GM18951 (cell line): ENCODE measurements around the gene ZBTB7B.

Experiments
- POLR2A ChIP-seq: IDR thresholded peaks from 4 replicates; pipeline ENCODE4 v1.6.1; 2011; ENCODE audit warnings: mild to moderate bottlenecking; ENCODE audit not compliant: insufficient read length, insufficient read depth; ENCODE audit errors: extremely low read depth
- in situ Hi-C: fragments of 300-500 bp; cut with MboI; formaldehyde crosslinking; loops from one replicate; pipeline ENCODE4 v1.12.0; 2022; ENCODE audit warnings: low sequenced_read_pairs, mixed read lengths, inconsistent platforms; ENCODE audit not compliant: unreplicated experiment

ZBTB7B gene

DNA sequence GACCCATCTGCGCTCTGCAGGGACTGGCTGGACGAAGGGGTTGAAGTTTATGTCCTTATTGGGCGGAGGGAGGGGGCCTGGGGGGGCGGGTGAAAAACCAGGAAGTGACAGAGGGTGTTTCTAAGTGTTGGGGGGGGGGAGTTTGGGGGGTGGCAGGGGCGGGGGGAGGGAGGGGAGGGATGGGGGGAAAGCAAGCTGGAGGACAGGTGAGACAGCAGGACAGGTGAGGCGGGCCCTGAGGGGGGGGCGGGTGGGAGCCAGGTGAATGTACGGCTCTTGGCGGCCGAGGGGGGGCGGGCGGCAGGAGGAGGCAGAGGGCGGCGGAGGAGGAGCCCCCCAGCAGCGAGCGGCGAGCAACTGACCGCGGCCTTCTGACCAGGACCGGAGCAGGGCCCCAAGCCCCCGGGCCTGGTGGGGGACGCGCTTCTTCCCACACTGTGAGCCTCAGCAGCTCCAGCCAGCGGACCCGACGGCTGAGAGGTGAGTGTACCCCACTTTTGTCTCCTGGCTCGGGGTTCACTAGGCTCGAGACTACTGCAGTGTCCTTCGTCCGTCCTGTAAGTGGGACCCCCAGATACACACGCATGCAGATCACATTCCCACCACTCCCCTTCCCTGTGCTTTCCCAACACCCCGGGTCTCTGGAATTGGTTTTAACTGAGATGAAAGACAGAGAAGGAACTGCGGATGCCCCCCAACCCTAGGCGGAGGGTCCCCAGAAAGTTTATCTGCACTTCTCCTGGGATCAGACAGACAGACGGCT lies at the start of gene ZBTB7B:
Gene ZBTB7B (plus strand): TSS at position 339 of the 763 bp plus-strand sequence. CDS start 11,859 bp downstream, outside the sequence.
- in situ Hi-C loops: no loop called here
- no peak for TF ChIP-seq POLR2A

- no peak for TF ChIP-seq POLR2A
Measured at GRCh38 chr1:154953611-154954038, 49.0 kb upstream of the ZBTB7B start.

GRCh38 chr1:154954541-154954940 lies 48.1 kb upstream of the ZBTB7B start:
- in situ Hi-C loops: loop anchor here (5.0 kb wide), 1 partner anchor 77 kb away; no protein-coding TSS in a partner anchor
- no peak for TF ChIP-seq POLR2A

More at GRCh38 chr1:154953611-154954038, 49.0 kb upstream of the ZBTB7B start:
- in situ Hi-C loops: loop anchor here (5.0 kb wide), 1 partner anchor 76 kb away; no protein-coding TSS in a partner anchor

DNA sequence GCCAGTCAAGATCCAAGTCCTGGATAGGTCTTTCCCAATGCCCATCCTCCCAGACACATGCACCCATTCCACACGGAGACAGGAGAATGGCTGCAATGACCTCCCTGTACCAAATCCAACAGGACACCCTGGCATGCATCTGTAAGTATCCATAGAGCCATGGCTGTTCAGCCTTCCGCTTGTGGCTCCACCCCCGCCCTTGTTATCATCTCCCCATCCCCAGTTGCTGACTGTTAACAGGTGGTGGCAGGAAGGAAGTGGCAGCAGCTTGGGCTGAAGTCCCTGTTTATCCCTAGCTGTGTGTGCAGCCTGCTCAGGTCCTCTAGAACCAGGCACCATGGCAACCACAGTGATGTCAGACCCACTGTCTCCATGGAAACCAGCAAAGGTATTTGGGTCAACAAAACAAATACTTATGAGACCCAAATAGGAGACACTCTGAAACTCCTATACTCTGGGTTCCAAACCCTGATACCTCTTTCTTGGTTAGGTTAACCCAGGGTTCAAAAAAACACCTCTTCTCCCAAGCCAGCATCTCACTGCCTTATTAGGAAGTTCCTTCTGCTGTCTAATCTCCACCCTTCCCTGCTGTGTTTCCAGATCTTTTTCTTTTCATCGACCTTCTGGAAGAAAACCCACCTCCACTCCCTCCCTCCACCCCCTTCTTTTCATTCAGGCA lies 47.4 kb upstream of the ZBTB7B start:
- in situ Hi-C loops: no loop called here
- TF ChIP-seq POLR2A: peak; percentile 9

GRCh38 chr1:154955718-154956543 lies 46.7 kb upstream of the ZBTB7B start, which contains the start of gene PBXIP1:
Gene PBXIP1, minus strand, starts transcription at chr1:154956099. Its CDS starts 2,378 bp downstream, at chr1:154953721.
- peak; percentile 7 for TF ChIP-seq POLR2A
- in situ Hi-C loops: no loop called here

DNA sequence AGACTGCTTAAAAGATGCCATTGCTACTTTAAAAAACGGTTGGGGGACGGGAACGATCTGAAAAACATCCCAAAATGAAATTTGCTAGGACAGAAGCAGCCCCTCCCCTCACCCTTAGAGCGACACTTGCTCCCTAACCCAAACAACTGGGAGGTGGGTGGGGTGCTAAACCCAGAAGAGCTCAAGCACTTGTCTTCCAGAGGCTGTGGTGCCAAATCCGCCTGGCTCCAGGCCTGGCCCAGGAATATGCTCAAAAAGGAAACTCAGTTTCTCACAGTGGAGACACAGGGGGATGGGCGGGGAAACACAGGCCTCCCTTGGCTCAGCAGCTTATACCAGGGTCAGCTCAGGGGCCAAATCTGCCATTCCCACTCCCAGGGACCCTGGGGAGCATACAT lies 46.1 kb upstream of the ZBTB7B start:
- in situ Hi-C loops: no loop called here
- peak; percentile 15 for TF ChIP-seq POLR2A

GRCh38 chr1:154957091-154957657 lies 45.4 kb upstream of the ZBTB7B start:
- in situ Hi-C loops: no loop called here
- TF ChIP-seq POLR2A: no peak

DNA sequence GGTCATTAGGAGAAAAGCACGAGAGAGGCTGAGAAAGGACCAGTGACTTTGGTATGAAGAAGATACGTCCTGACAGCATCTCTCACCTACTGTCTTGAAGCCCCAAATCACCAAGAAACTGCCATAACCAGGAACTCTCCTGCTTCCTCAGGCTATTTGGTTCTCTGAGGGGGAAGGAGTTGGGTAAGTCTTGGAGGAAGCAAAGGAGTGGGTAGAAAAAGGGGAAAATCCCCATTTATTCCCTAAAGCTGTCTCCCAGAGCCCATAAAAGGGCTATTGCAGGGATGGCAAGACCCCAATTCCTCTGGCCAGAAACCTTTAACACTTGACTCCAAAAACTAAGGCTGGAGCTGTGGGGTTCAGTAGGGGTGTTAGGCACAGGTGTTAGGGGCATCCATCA lies 44.6 kb upstream of the ZBTB7B start:
- TF ChIP-seq POLR2A: no peak
- in situ Hi-C loops: no loop called here

- no peak for TF ChIP-seq POLR2A
- in situ Hi-C loops: no loop called here
Measured at GRCh38 chr1:154958681-154959425, 43.7 kb upstream of the ZBTB7B start.

GRCh38 chr1:154959426-154959780 lies 43.2 kb upstream of the ZBTB7B start:
- in situ Hi-C loops: no loop called here
- TF ChIP-seq POLR2A: no peak

DNA sequence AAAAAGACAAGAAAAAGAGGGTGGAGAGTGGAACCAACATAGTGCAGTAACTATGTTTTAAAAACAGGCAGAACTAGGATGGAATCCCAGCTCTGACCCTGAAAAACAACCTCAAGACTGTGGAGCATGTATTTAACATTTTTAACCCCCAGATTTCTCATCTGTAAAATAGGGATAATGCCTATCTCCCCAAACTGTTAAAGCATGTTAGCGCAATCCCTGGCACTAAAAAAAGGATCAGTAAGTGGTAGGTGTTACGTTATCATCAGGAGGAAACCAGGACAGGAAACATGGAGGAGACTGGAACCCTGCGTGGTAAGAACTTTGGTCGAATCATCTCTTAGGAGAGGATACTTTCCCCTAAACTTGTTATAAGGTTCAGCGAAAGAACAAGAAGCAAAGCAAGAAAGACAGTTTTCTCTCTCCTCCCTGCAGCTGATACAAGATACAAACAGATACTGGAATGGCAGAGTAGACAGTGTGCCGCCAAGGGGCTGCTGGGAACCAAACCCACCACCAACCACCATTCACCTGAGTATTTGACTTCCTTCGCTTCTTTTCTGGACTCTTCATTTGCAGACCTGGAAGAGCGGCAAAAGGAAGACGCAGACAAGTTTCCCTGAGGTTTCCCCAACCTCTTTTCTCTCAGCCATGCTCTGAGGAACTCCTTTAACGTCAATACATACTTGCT lies 42.0 kb upstream of the ZBTB7B start:
- TF ChIP-seq POLR2A: no peak
- in situ Hi-C loops: no loop called here

- TF ChIP-seq POLR2A: peak; percentile 94
- in situ Hi-C loops: no loop called here
Measured at GRCh38 chr1:154961207-154962155, 41.1 kb upstream of the ZBTB7B start, which contains the start of gene PYGO2. Gene PYGO2, minus strand, starts transcription at chr1:154961782. Its CDS starts 206 bp downstream, at chr1:154961576.
